Neural cell (in vitro differentiated cells): ENCODE measurements around the gene PARVG. TPM values are rescaled to one million over a fixed set of nuclear protein-coding genes. Genes with fewer than 3 reads are reported as not detected.

Experiments
- H2AFZ ChIP-seq: fragments of 200-600, 300-800 bp; sonication (generic), shearing (Covaris generic); 2 replicates; pipeline ENCODE4 v1.6.0; 2014; ENCODE audit warnings: low read depth, mild to moderate bottlenecking, antibody characterized with exemption, low read length, moderate library complexity
- H3F3A ChIP-seq: fragments of 200-600 bp; shearing (Covaris generic); 2 replicates; pipeline ENCODE4 v1.6.1; 2016; ENCODE audit warnings: mild to moderate bottlenecking, moderate library complexity, mixed read lengths, antibody characterized with exemption, low read length; ENCODE audit not compliant: insufficient read depth, poor library complexity, severe bottlenecking
- H3K27ac ChIP-seq: fragments of 200-600, 300-800 bp; sonication (generic), shearing (Covaris generic); 2 replicates; pipeline ENCODE4 v1.5.1; 2014; ENCODE audit warnings: mild to moderate bottlenecking, low read length, moderate library complexity
- H3K27me3 ChIP-seq: fragments of 300-800, 200-600 bp; sonication (generic), shearing (Covaris generic); 2 replicates; pipeline ENCODE4 v1.6.0; 2014; ENCODE audit warnings: mild to moderate bottlenecking, low read depth, low read length, moderate library complexity; ENCODE audit not compliant: insufficient read depth
- H3K36me3 ChIP-seq: fragments of 300-800, 200-600 bp; sonication (generic), shearing (Covaris generic); 2 replicates; pipeline ENCODE4 v1.5.1; 2014; ENCODE audit warnings: mild to moderate bottlenecking, antibody characterized with exemption, low read length, moderate library complexity; ENCODE audit not compliant: insufficient read depth
- H3K4me2 ChIP-seq: fragments of 300-800, 200-600 bp; sonication (generic), shearing (Covaris generic); 2 replicates; pipeline ENCODE4 v1.6.0; 2014; ENCODE audit warnings: mild to moderate bottlenecking, low read length
- H3K4me3 ChIP-seq: fragments of 300-800, 200-600 bp; sonication (generic), shearing (Covaris generic); 2 replicates; pipeline ENCODE4 v1.5.1; 2014; ENCODE audit warnings: mild to moderate bottlenecking, low read length, moderate library complexity
- H3K79me2 ChIP-seq: fragments of 200-600 bp; shearing (Covaris generic); replicated peaks from 2 replicates; pipeline ENCODE4 v1.6.0; 2014; ENCODE audit warnings: mild to moderate bottlenecking, low read length, moderate library complexity; ENCODE audit not compliant: insufficient read depth
- H3K9ac ChIP-seq: fragments of 300-800, 200-600 bp; sonication (generic), shearing (Covaris generic); 2 replicates; pipeline ENCODE4 v1.6.1; 2016; ENCODE audit warnings: mild to moderate bottlenecking, low read length, mixed read lengths
- H3K9me2 ChIP-seq: fragments of 200-600 bp; shearing (Covaris generic); 2 replicates; pipeline ENCODE4 v1.6.1; 2016; ENCODE audit warnings: mild to moderate bottlenecking, low read length, mixed read lengths; ENCODE audit not compliant: insufficient read depth
- H3K9me3 ChIP-seq: fragments of 200-600, 300-800 bp; sonication (generic), shearing (Covaris generic); 2 replicates; pipeline ENCODE4 v1.6.1; 2016; ENCODE audit warnings: mild to moderate bottlenecking, mixed run types, low read length, moderate library complexity, mixed read lengths
- H4K20me1 ChIP-seq: fragments of 200-600 bp; shearing (Covaris generic); 2 replicates; pipeline ENCODE4 v1.6.1; 2016; ENCODE audit warnings: mild to moderate bottlenecking, mixed run types; ENCODE audit not compliant: insufficient read depth
- EP300 ChIP-seq: fragments of 450-650 bp; conservative IDR thresholded peaks from 2 replicates; pipeline ENCODE4 v1.6.1; 2014; ENCODE audit warnings: antibody characterized with exemption, mild to moderate bottlenecking, moderate library complexity; ENCODE audit not compliant: poor library complexity, severe bottlenecking
- POLR2AphosphoS5 ChIP-seq: IDR thresholded peaks from 2 replicates; pipeline ENCODE4 v1.6.1; 2012
- RAD21 ChIP-seq: fragments of 450-650 bp; conservative IDR thresholded peaks from 2 replicates; pipeline ENCODE4 v1.6.1; 2014; ENCODE audit warnings: antibody characterized with exemption, mild to moderate bottlenecking, moderate library complexity
- SMC3 ChIP-seq: fragments of 450-650 bp; conservative IDR thresholded peaks from 2 replicates; pipeline ENCODE4 v1.6.1; 2014; ENCODE audit warnings: antibody characterized with exemption, mild to moderate bottlenecking, moderate library complexity; ENCODE audit not compliant: poor library complexity
- TAF1 ChIP-seq: IDR thresholded peaks from 2 replicates; pipeline ENCODE4 v1.6.1; 2012; ENCODE audit warnings: low read depth
- polyA plus RNA-seq: library from polyadenylated mRNA; depleted of rRNA; stranded (reverse); fragments of >200 nt; gene quantifications from 2 replicates; pipeline ENCODE4 v1.2.3, GENCODE V29; 2014
- TF ChIP-seq, protein P1 (sequence below): fragments of 450-650 bp; IDR thresholded peaks from 2 replicates; pipeline ENCODE4 v1.5.1; 2014; ENCODE audit warnings: antibody characterized with exemption, mild to moderate bottlenecking, moderate library complexity; ENCODE audit not compliant: poor library complexity, severe bottlenecking
- TF ChIP-seq, protein P2 (sequence below): IDR thresholded peaks from 2 replicates; pipeline ENCODE4 v1.6.1; 2012; ENCODE audit warnings: borderline replicate concordance

PARVG gene
- polyA plus RNA-seq, 1 donor from 2014 or later, result not detected

DNA sequence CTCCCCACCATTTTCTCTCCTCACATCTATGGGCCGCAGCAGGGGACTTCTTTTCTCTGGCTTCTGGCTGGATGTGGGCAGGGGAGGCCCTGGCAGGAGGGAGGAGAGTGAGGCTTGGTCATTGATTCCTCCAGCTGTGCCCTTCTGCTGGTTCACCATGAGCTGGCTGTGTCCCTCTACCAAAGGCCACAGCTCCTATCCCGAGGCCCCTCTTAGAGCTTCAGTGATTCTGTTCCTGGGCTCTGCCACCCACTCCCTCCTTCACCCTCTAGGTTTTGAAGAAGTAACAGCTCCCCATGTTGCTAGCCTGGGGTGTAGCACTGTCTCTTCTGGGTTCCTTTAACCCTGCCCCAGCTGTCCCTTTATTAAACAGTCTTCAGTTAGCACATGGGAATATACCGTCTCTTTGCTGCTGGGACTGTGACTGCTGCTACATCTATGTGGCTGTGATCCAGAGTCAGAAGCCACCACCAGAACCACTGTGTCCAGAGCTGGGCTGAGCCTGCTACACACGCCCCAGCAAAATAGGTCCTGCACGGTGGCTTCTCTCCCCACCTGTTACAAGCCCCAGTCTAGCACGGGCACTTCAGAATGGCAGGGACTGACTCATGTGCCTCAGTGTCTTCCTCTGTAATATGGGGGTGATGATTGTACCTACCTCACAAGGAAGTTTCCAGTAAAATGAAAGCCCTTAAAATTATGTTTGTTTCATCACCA, 578 bp upstream of the PARVG start (continued):
- TF ChIP-seq EP300, result no peak

DNA sequence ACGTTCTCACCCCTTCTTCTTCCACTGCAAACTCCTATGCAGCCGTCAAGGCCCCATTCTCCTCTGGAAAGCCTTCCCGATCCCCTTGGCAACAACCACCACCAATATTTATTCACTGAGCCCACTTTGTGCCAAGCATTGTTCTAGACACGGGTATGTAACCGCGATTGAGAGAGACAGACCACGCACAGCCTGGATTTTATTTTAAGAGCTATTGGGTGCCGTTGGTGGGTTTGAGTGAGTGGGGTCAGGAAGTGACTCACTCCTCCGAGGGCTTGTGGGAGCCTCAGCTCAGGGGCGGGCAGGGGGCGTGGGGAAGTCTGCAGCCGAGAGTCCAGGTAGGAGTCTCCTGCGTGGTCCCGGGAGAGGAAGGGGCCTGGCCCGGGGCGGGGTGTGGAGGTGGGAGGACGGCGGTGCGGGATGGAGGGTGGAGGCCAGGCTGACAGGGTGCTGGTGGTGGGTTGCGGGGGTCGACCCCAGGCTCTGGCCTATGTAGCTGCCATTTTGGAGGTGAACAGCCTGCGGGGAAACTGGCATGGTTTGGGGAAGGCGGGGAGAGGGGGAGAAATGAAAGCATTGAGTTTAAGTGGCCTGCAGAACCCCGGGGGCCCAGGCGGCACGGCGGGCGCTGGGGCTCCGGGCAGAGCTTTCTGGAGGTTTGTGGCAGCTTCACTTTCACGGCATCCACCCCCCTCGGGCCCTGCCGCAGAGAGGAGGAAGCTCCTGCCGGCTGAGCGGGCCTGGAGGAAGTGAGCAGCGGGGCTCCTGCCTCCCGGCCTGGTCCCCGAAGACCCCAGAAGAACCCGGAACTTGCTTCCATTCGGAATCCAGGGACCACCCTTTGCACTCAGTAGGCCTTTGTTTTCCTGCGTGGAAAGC, 547 bp downstream of the PARVG start:
- Histone ChIP-seq H3K27ac (no peak overlapping the region), H3K9ac (no peak overlapping the region), H3K9me3 (no peaks in the 10 kb centered on the region), H3K4me3 (no peak overlapping the region), H3K27me3 (no peaks in the 10 kb centered on the region), H2AFZ (no peak overlapping the region), H4K20me1 (no peaks in the 10 kb centered on the region), H3K9me2 (no peaks in the 10 kb centered on the region), H3K36me3 (no peaks in the 10 kb centered on the region), H3K79me2 (no peaks in the 10 kb centered on the region), H3F3A (no peaks in the 10 kb centered on the region), H3K4me2 (no peak overlapping the region)
- TF ChIP-seq, protein P1, sequence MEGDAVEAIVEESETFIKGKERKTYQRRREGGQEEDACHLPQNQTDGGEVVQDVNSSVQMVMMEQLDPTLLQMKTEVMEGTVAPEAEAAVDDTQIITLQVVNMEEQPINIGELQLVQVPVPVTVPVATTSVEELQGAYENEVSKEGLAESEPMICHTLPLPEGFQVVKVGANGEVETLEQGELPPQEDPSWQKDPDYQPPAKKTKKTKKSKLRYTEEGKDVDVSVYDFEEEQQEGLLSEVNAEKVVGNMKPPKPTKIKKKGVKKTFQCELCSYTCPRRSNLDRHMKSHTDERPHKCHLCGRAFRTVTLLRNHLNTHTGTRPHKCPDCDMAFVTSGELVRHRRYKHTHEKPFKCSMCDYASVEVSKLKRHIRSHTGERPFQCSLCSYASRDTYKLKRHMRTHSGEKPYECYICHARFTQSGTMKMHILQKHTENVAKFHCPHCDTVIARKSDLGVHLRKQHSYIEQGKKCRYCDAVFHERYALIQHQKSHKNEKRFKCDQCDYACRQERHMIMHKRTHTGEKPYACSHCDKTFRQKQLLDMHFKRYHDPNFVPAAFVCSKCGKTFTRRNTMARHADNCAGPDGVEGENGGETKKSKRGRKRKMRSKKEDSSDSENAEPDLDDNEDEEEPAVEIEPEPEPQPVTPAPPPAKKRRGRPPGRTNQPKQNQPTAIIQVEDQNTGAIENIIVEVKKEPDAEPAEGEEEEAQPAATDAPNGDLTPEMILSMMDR, result no peak
- TF ChIP-seq TAF1 (no peak), EP300 (no peak)

DNA sequence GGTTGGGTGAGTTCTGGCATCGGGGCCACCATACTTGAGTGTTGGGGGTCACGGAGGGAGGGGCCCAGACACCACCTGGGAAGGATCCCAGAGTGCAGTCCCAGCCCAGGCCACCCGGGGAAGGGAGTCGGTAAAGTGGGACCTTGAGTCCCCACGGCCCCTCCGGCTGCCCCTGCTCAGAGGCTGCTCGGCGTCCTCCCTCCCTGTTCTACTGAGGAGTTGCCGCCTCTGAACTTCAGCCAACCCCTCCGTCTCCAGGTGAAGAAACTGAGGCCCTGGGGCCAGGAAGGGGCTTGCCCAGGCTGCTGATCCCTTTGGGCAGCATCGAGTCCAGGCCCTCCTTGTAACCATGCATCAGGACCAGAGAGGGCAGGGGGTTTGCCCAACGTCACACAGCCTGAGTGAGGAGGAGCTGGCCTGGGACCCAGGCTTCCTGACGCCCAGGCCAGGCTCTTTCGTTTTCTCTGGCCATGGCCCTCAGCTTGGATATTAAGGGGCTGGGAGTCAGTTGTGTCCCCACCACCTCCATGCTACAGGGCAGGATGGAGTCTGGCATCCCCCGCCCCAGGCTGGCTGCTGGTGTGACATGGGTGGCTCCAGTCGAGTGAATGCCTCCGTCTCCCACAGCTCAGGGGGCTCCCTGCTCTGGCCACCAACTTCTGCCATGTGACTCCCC, 1.3 kb downstream of the PARVG start:
- no peak overlapping the region for H3K4me2 ChIP-seq
- H3K9me2 ChIP-seq, result no peaks in the 10 kb centered on the region
- no peaks in the 10 kb centered on the region for H3K27me3 ChIP-seq
- no peaks in the 10 kb centered on the region for H3F3A ChIP-seq
- H2AFZ ChIP-seq, result no peak overlapping the region
- H3K9ac ChIP-seq, result no peak overlapping the region
- H3K79me2 ChIP-seq, result no peaks in the 10 kb centered on the region
- H3K27ac ChIP-seq, result no peak overlapping the region
- no peaks in the 10 kb centered on the region for H3K9me3 ChIP-seq
- no peaks in the 10 kb centered on the region for H4K20me1 ChIP-seq
- TF ChIP-seq, protein P2, sequence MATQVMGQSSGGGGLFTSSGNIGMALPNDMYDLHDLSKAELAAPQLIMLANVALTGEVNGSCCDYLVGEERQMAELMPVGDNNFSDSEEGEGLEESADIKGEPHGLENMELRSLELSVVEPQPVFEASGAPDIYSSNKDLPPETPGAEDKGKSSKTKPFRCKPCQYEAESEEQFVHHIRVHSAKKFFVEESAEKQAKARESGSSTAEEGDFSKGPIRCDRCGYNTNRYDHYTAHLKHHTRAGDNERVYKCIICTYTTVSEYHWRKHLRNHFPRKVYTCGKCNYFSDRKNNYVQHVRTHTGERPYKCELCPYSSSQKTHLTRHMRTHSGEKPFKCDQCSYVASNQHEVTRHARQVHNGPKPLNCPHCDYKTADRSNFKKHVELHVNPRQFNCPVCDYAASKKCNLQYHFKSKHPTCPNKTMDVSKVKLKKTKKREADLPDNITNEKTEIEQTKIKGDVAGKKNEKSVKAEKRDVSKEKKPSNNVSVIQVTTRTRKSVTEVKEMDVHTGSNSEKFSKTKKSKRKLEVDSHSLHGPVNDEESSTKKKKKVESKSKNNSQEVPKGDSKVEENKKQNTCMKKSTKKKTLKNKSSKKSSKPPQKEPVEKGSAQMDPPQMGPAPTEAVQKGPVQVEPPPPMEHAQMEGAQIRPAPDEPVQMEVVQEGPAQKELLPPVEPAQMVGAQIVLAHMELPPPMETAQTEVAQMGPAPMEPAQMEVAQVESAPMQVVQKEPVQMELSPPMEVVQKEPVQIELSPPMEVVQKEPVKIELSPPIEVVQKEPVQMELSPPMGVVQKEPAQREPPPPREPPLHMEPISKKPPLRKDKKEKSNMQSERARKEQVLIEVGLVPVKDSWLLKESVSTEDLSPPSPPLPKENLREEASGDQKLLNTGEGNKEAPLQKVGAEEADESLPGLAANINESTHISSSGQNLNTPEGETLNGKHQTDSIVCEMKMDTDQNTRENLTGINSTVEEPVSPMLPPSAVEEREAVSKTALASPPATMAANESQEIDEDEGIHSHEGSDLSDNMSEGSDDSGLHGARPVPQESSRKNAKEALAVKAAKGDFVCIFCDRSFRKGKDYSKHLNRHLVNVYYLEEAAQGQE, result no peak
- TF ChIP-seq SMC3 (no peak), POLR2AphosphoS5 (no peak), RAD21 (no peak), TAF1 (no peak)
- TF ChIP-seq, protein P1, result no peak
- no peaks in the 10 kb centered on the region for H3K36me3 ChIP-seq
- H3K4me3 ChIP-seq, result no peak overlapping the region
